Measurements from ENCODE around the gene DHRS2.

Gene DHRS2

GRCh38 chr14:23620177-23620702 is 15.9 kb upstream of the DHRS2 start:
- Histone ChIP-seq H3K27ac (ENCODE audit: low read length) (no peak overlapping the region), H2AFZ (ENCODE audit: low read depth, low read length) (no peak overlapping the region), H4K20me1 (ENCODE audit: insufficient read depth, low read length) (no peaks in the 10 kb centered on the region), H3K4me2 (ENCODE audit: insufficient read depth, low read length) (no peak overlapping the region), H3K4me3 (ENCODE audit: low read depth in 1 of 2, low read length in 2 of 2) (no peak overlapping the region), H3K79me2 (ENCODE audit: insufficient read depth, low read length) (no peaks in the 10 kb centered on the region), H3K9ac (ENCODE audit: low read depth, low read length) (no peak overlapping the region), H3K36me3 (ENCODE audit: insufficient read depth, low read length) (no peaks in the 10 kb centered on the region), H3K9me3 (ENCODE audit: insufficient read depth, low read length, severe bottlenecking) (peaks cover 20% of the 10 kb centered on the region), H3K4me1 (ENCODE audit: insufficient read depth, low read length) (no peaks in the 10 kb centered on the region), H3K27me3 (ENCODE audit: insufficient read depth, low read length, poor library complexity) (no peaks in the 10 kb centered on the region)
- TF ChIP-seq EZH2 (IDR thresholded peaks at IDR 0.05; ENCODE audit: borderline replicate concordance, low read depth, low read length, severe bottlenecking) (no peak), CTCF (IDR thresholded peaks at IDR 0.05; ENCODE audit: borderline replicate concordance, extremely low read depth, low read length, poor library complexity, severe bottlenecking) (no peak)
- no peak for ATAC-seq (ENCODE audit: insufficient read depth, low read depth)
- no peak for DNase-seq

- H3K9me3 ChIP-seq (ENCODE audit: insufficient read depth, low read length, severe bottlenecking), result peaks cover 27% of the 10 kb centered on the region
- no peak for TF ChIP-seq EZH2 (IDR thresholded peaks at IDR 0.05; ENCODE audit: borderline replicate concordance, low read depth, low read length, severe bottlenecking)
- TF ChIP-seq CTCF (IDR thresholded peaks at IDR 0.05; ENCODE audit: borderline replicate concordance, extremely low read depth, low read length, poor library complexity, severe bottlenecking), result no peak
Measured at GRCh38 chr14:23621204-23621931, 14.8 kb upstream of the DHRS2 start.

GRCh38 chr14:23621932-23622730 is 14.0 kb upstream of the DHRS2 start:
- Histone ChIP-seq H3K27ac (ENCODE audit: low read length) (no peak overlapping the region), H4K20me1 (ENCODE audit: insufficient read depth, low read length) (no peaks in the 10 kb centered on the region), H3K4me1 (ENCODE audit: insufficient read depth, low read length) (no peaks in the 10 kb centered on the region), H3K9me3 (ENCODE audit: insufficient read depth, low read length, severe bottlenecking) (peaks cover 27% of the 10 kb centered on the region), H3K4me2 (ENCODE audit: insufficient read depth, low read length) (no peak overlapping the region), H2AFZ (ENCODE audit: low read depth, low read length) (no peak overlapping the region), H3K4me3 (ENCODE audit: low read depth in 1 of 2, low read length in 2 of 2) (no peak overlapping the region), H3K79me2 (ENCODE audit: insufficient read depth, low read length) (no peaks in the 10 kb centered on the region), H3K36me3 (ENCODE audit: insufficient read depth, low read length) (no peaks in the 10 kb centered on the region), H3K27me3 (ENCODE audit: insufficient read depth, low read length, poor library complexity) (no peaks in the 10 kb centered on the region), H3K9ac (ENCODE audit: low read depth, low read length) (no peak overlapping the region)
- ATAC-seq (ENCODE audit: insufficient read depth, low read depth) (no peak), DNase-seq (no peak)
- TF ChIP-seq CTCF (IDR thresholded peaks at IDR 0.05; ENCODE audit: borderline replicate concordance, extremely low read depth, low read length, poor library complexity, severe bottlenecking) (no peak), EZH2 (IDR thresholded peaks at IDR 0.05; ENCODE audit: borderline replicate concordance, low read depth, low read length, severe bottlenecking) (no peak)

More at GRCh38 chr14:23621204-23621931, 14.8 kb upstream of the DHRS2 start:
- no peak overlapping the region for H3K4me3 ChIP-seq (ENCODE audit: low read depth in 1 of 2, low read length in 2 of 2)
- H3K4me2 ChIP-seq (ENCODE audit: insufficient read depth, low read length), result no peak overlapping the region
- H3K79me2 ChIP-seq (ENCODE audit: insufficient read depth, low read length), result no peaks in the 10 kb centered on the region
- no peak overlapping the region for H3K9ac ChIP-seq (ENCODE audit: low read depth, low read length)
- H3K27me3 ChIP-seq (ENCODE audit: insufficient read depth, low read length, poor library complexity), result no peaks in the 10 kb centered on the region
- no peak for DNase-seq
- H4K20me1 ChIP-seq (ENCODE audit: insufficient read depth, low read length), result no peaks in the 10 kb centered on the region
- H3K27ac ChIP-seq (ENCODE audit: low read length), result no peak overlapping the region
- no peaks in the 10 kb centered on the region for H3K4me1 ChIP-seq (ENCODE audit: insufficient read depth, low read length)
- no peaks in the 10 kb centered on the region for H3K36me3 ChIP-seq (ENCODE audit: insufficient read depth, low read length)
- H2AFZ ChIP-seq (ENCODE audit: low read depth, low read length), result no peak overlapping the region
- ATAC-seq (ENCODE audit: insufficient read depth, low read depth), result no peak

All from DND-41 (cell line).